GM12801 (cell line): Measurements from ENCODE around the gene ACP4.

ENCODE experiments used
- CTCF ChIP-seq: IDR thresholded peaks from one replicate; pipeline ENCODE4 v1.5.1; 2011; ENCODE audit warnings: control low read depth; ENCODE audit not compliant: insufficient read length; ENCODE audit errors: extremely low read depth

Gene ACP4

DNA sequence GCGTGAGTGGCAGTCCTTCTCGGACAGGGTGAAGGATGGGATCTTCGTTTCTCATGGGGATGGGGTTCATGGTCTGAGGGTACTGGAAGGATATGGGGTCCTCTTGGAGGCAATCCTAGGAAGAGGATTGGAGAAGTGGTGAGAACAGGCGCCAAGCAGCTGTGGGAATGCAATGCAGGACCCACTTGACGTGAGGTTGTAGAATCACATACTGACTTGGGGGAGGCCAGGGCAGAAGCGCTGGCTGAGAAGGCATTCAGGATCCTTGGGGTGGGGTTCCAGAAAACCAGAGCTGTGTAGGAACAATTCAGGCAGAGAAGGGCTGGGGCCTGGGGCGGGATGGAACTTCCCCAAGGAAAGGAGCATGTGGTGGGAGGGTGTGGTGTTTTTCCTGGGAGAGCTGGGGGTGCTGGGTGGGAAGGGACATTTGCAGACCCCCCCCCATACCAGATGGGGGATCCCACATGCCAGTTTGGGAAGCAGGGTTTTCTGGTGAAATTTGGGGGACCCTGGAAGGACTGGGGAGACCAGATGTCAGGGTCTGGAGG, 32.5 kb downstream of the ACP4 start:
- no peak for TF ChIP-seq CTCF

DNA sequence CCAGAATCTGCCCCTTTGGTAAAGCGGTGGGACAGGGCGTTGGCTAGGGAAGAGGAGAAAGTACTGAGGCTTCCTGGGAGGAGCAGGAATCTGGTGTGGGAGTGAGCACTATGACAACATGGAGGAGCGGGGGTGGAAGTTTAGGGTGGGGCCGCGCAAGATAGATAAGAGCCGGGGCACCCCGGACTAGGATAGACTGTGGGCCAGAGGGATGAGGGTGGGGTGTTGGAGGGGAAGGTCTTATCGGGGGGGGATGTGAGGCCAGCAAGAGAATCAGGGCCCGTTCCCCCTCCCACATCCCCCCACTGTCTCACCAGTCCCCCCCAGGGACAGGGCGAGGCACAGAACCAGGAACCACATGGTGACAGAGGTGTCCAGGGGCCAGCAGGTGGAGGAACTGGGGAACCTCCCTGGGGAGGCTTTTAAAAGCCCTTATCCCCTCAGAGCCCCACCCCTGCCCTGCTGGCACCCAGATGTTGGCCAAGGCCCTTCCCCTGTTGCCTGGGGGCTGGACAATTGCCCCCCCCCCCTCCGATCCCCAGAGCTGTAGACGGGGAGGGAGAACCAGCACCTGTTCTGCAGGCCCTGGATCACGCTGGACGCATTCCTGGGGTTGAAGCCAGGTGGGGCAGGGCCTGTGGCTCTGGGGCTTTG, 33.3 kb downstream of the ACP4 start, which contains the start of gene KLK1:
KLK1 (minus strand) TSS at position 399 of the 654 bp plus-strand sequence; CDS start at position 360, 39 bp downstream.
- no peak for TF ChIP-seq CTCF

GRCh38 chr19:50826492-50827240, 36.5 kb downstream of the ACP4 start:
- TF ChIP-seq CTCF = no peak

GRCh38 chr19:50827476-50827875, 37.3 kb downstream of the ACP4 start:
- TF ChIP-seq CTCF = no peak

- no peak for TF ChIP-seq CTCF
Observed at GRCh38 chr19:50829801-50830200, 39.6 kb downstream of the ACP4 start.

GRCh38 chr19:50830266-50831025, 40.2 kb downstream of the ACP4 start:
- TF ChIP-seq CTCF = no peak

- TF ChIP-seq CTCF = no peak
Observed at GRCh38 chr19:50831026-50831396, 40.8 kb downstream of the ACP4 start.
